ENCODE data around the gene PDE6C. TPM values are rescaled to one million over a fixed set of nuclear protein-coding genes. Genes with fewer than 3 reads are reported as not detected.

The PDE6C gene
- total RNA-seq, 1 donor from 2014 or later = not detected

GRCh38 chr10:93630625-93631557, 18.6 kb downstream of the PDE6C start:
- H3K4me3 Mint-ChIP-seq = no peak overlapping the region

GRCh38 chr10:93639791-93640190, 27.5 kb downstream of the PDE6C start:
- Mint-ChIP-seq H3K36me3 (no peaks in the 10 kb centered on the region), H3K27me3 (peaks cover 8% of the 10 kb centered on the region), H3K4me3 (no peak overlapping the region), H3K9me3 (no peaks in the 10 kb centered on the region), H3K27ac (no peak overlapping the region), H3K4me1 (ENCODE audit: unreplicated experiment) (no peaks in the 10 kb centered on the region)
- no peak for TF ChIP-seq CTCF (conservative IDR thresholded peaks at IDR 0.05)
- no peak for DNase-seq (ENCODE audit: extremely low spot score, unreplicated experiment)

More at GRCh38 chr10:93630625-93631557, 18.6 kb downstream of the PDE6C start:
- peaks cover 5% of the 10 kb centered on the region for H3K4me1 Mint-ChIP-seq (ENCODE audit: unreplicated experiment)
- no peak for DNase-seq (ENCODE audit: extremely low spot score, unreplicated experiment)
- H3K36me3 Mint-ChIP-seq = no peaks in the 10 kb centered on the region
- no peak overlapping the region for H3K27ac Mint-ChIP-seq
- no peaks in the 10 kb centered on the region for H3K9me3 Mint-ChIP-seq
- H3K27me3 Mint-ChIP-seq = peaks cover 5% of the 10 kb centered on the region
- TF ChIP-seq CTCF (conservative IDR thresholded peaks at IDR 0.05) = no peak

GRCh38 chr10:93652857-93653256, 40.5 kb downstream of the PDE6C start:
- no peak for DNase-seq (ENCODE audit: extremely low spot score, unreplicated experiment)
- no peak for TF ChIP-seq CTCF (conservative IDR thresholded peaks at IDR 0.05)
- Mint-ChIP-seq H3K4me1 (ENCODE audit: unreplicated experiment) (no peaks in the 10 kb centered on the region), H3K27me3 (peaks cover 3% of the 10 kb centered on the region), H3K27ac (no peak overlapping the region), H3K4me3 (no peak overlapping the region), H3K9me3 (no peaks in the 10 kb centered on the region), H3K36me3 (no peaks in the 10 kb centered on the region)

- H3K27me3 Mint-ChIP-seq = peaks cover 3% of the 10 kb centered on the region
- DNase-seq (ENCODE audit: extremely low spot score, unreplicated experiment) = no peak
- TF ChIP-seq CTCF (conservative IDR thresholded peaks at IDR 0.05) = no peak
- no peaks in the 10 kb centered on the region for H3K9me3 Mint-ChIP-seq
- H3K4me3 Mint-ChIP-seq = no peak overlapping the region
- H3K4me1 Mint-ChIP-seq (ENCODE audit: unreplicated experiment) = no peaks in the 10 kb centered on the region
- H3K36me3 Mint-ChIP-seq = no peaks in the 10 kb centered on the region
- H3K27ac Mint-ChIP-seq = no peak overlapping the region
Measured at GRCh38 chr10:93654201-93654600, 41.9 kb downstream of the PDE6C start.

GRCh38 chr10:93656155-93656554, 43.8 kb downstream of the PDE6C start:
- no peaks in the 10 kb centered on the region for H3K9me3 Mint-ChIP-seq
- no peak overlapping the region for H3K4me3 Mint-ChIP-seq
- DNase-seq (ENCODE audit: extremely low spot score, unreplicated experiment) = no peak
- H3K27ac Mint-ChIP-seq = no peak overlapping the region
- peaks cover 2% of the 10 kb centered on the region for H3K27me3 Mint-ChIP-seq
- no peaks in the 10 kb centered on the region for H3K4me1 Mint-ChIP-seq (ENCODE audit: unreplicated experiment)
- peaks cover 5% of the 10 kb centered on the region for H3K36me3 Mint-ChIP-seq
- TF ChIP-seq CTCF (conservative IDR thresholded peaks at IDR 0.05) = no peak
